ACC112 (cell line): ENCODE data around the gene RPRD2.

ENCODE experiments used
- H2AFZ ChIP-seq: fragments of 200-600 bp; sonication (generic); one replicate; pipeline ENCODE4 v1.6.0; 2017; ENCODE audit warnings: antibody characterized with exemption, low read length; ENCODE audit not compliant: unreplicated experiment
- H3K27ac ChIP-seq: fragments of 200-600 bp; sonication (generic); 2 replicates; pipeline ENCODE4 v1.5.1; 2014; ENCODE audit warnings: low read depth, mild to moderate bottlenecking, antibody characterized with exemption, low read length, moderate library complexity
- H3K27me3 ChIP-seq: fragments of 200-600 bp; sonication (generic); 2 replicates; pipeline ENCODE4 v1.6.1; 2014; ENCODE audit warnings: mild to moderate bottlenecking, antibody characterized with exemption, low read length, moderate library complexity, mixed read lengths; ENCODE audit not compliant: insufficient read depth
- H3K36me3 ChIP-seq: fragments of 200-600 bp; sonication (generic); 2 replicates; pipeline ENCODE4 v1.6.1; 2016; ENCODE audit warnings: mild to moderate bottlenecking, antibody characterized with exemption, low read length, moderate library complexity, mixed read lengths; ENCODE audit not compliant: insufficient read depth
- H3K4me1 ChIP-seq: fragments of 200-600 bp; sonication (generic); one replicate; pipeline ENCODE4 v1.6.1; 2016; ENCODE audit warnings: low read length, mixed read lengths; ENCODE audit not compliant: insufficient read depth, unreplicated experiment, control insufficient read depth
- H3K4me3 ChIP-seq: fragments of 200-600 bp; sonication (generic); 2 replicates; pipeline ENCODE4 v1.5.1; 2014; ENCODE audit warnings: mild to moderate bottlenecking, low read depth, low read length
- H3K79me2 ChIP-seq: fragments of 200-600 bp; sonication (generic); one replicate; pipeline ENCODE4 v1.6.0; 2016; ENCODE audit warnings: low read length; ENCODE audit not compliant: control insufficient read depth, unreplicated experiment, insufficient read depth

Gene RPRD2

DNA sequence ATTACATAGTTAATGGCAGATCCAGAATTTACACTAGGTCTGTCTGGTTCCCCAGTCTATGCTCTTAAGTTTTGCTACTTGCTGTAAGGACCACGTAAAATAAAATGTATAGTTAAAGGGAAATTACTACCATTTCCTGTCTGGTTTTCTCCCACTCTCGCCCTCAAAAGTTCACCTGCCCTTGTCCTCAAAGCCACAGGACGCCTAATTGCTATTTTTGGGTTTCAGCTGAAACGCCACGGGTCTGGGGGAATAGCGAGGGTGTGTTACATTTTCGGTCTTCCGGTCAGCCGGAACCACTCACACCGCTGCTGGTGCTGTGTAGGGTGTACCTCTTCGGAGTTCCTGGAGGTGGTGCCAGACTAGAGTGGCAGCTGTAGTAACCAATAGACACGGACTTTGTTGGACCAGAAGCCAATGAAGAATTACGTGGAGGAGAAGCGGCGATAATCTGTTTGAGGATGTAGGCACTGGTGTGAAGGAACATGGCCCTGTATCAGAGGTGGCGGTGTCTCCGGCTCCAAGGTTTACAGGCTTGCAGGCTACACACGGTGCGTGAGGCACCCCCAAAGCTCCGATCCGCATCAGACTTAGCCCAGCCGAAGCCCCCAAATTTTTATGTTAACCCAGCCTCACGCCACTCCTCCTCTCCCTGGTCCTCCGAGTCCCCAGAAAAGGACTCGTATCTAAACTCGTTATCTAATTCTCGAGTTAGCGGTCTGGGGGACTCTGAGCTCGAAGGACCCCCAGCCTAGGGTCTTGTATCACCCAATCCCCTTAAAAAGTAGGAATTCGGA is 123.2 kb downstream of the RPRD2 start, which contains the start of gene TARS2:
TARS2 (plus strand) TSS at position 454 of the 797 bp plus-strand sequence; CDS start at position 486, 32 bp downstream.
- Histone ChIP-seq H3K79me2 (peaks cover 10% of the 10 kb centered on the region), H3K4me3 (peak within 1 kb of the TSS; percentile 93), H3K27me3 (no peaks in the 10 kb centered on the region), H3K27ac (no peak within 1 kb of the TSS), H3K36me3 (no peaks in the 10 kb centered on the region), H3K4me1 (peaks cover 12% of the 10 kb centered on the region), H2AFZ (peak within 1 kb of the TSS; percentile 79)

DNA sequence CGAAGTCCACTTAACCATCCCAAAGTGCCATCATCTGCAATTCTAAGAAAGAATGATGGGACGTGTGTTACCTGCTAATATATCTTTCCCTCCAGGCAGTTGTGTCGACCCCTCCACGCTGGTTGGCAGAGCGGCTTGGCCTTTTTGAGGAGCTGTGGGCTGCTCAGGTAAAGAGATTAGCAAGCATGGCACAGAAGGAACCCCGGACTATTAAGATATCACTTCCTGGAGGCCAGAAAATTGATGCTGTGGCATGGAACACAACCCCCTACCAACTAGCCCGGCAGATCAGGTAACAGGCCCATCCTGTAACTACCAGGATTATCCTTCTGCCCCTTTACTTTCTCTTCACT is 123.8 kb downstream of the RPRD2 start:
- H3K27me3 ChIP-seq: no peaks in the 10 kb centered on the region
- H3K27ac ChIP-seq: no peak overlapping the region
- peaks cover 10% of the 10 kb centered on the region for H3K79me2 ChIP-seq
- H3K4me3 ChIP-seq: peak overlapping the region; percentile 93
- H2AFZ ChIP-seq: peak overlapping the region; percentile 71
- H3K36me3 ChIP-seq: no peaks in the 10 kb centered on the region
- peaks cover 12% of the 10 kb centered on the region for H3K4me1 ChIP-seq

DNA sequence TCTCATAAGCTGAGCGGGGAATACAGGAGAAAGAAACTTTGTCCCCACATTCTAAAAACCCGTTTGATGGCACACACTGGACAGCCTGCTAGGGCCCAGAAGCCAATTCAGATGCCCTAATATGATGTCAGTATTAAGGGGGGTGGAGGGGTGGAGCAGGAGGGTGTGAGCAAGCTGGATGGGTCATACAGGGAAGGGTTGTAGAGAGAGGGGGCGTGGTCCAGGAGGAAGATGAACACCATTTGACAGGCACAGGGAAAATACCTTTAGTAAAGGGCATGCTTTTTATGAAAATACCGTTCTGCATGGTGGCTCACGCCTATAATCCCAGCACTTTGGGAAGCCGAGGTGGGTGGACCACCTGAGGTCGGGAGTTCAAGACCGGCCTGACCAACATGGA is 129.2 kb downstream of the RPRD2 start:
- Histone ChIP-seq H3K36me3 (peaks cover 2% of the 10 kb centered on the region; the same call in 1 of the 2 replicates), H3K27ac (no peak overlapping the region), H3K4me1 (peaks cover 1% of the 10 kb centered on the region), H3K4me3 (no peak overlapping the region), H3K79me2 (peaks cover 2% of the 10 kb centered on the region), H3K27me3 (no peaks in the 10 kb centered on the region), H2AFZ (no peak overlapping the region)

DNA sequence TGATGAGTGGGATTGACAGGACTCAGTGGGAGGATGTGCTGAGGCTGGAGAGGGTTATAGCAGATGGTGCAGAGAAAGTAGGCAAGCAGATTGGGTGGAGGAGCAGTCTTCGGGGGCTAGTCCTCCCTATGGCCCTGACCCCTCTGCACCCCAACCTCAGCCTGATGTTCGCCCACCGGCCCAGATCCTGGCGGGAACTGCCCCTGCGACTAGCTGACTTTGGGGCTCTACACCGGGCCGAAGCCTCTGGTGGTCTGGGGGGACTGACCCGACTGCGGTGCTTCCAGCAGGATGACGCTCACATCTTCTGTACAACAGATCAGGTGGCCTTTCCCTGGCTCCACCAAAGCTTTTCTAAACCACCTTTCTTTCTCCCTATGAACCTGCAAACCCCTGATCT is 134.4 kb downstream of the RPRD2 start:
- Histone ChIP-seq H2AFZ (no peak overlapping the region), H3K36me3 (peaks cover 2% of the 10 kb centered on the region; the same call in 1 of the 2 replicates), H3K4me1 (no peaks in the 10 kb centered on the region), H3K4me3 (no peak overlapping the region), H3K27me3 (no peaks in the 10 kb centered on the region), H3K79me2 (no peaks in the 10 kb centered on the region), H3K27ac (no peak overlapping the region)

DNA sequence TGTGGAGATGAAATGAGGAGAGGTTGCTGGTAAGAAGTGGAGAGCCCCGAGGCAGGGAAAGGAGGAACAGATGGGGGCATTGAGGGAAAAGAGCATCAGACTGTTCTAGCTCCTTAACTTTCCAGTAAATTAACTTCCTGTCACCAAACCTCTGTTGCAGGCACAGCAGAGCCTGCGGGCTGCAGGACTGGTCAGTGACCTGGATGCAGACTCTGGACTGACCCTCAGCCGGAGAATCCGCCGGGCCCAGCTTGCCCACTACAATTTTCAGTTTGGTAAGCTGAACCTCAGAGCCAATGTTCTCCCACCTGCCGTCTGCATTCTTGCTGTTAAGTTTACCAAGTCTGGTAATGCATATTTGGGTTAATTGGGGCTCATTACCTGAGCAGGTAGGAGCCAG is 141.5 kb downstream of the RPRD2 start:
- no peak overlapping the region for H3K27ac ChIP-seq
- H3K36me3 ChIP-seq: no peaks in the 10 kb centered on the region
- no peak overlapping the region for H2AFZ ChIP-seq
- no peaks in the 10 kb centered on the region for H3K27me3 ChIP-seq
- H3K79me2 ChIP-seq: peaks cover 7% of the 10 kb centered on the region
- H3K4me1 ChIP-seq: peaks cover 17% of the 10 kb centered on the region
- no peak overlapping the region for H3K4me3 ChIP-seq

DNA sequence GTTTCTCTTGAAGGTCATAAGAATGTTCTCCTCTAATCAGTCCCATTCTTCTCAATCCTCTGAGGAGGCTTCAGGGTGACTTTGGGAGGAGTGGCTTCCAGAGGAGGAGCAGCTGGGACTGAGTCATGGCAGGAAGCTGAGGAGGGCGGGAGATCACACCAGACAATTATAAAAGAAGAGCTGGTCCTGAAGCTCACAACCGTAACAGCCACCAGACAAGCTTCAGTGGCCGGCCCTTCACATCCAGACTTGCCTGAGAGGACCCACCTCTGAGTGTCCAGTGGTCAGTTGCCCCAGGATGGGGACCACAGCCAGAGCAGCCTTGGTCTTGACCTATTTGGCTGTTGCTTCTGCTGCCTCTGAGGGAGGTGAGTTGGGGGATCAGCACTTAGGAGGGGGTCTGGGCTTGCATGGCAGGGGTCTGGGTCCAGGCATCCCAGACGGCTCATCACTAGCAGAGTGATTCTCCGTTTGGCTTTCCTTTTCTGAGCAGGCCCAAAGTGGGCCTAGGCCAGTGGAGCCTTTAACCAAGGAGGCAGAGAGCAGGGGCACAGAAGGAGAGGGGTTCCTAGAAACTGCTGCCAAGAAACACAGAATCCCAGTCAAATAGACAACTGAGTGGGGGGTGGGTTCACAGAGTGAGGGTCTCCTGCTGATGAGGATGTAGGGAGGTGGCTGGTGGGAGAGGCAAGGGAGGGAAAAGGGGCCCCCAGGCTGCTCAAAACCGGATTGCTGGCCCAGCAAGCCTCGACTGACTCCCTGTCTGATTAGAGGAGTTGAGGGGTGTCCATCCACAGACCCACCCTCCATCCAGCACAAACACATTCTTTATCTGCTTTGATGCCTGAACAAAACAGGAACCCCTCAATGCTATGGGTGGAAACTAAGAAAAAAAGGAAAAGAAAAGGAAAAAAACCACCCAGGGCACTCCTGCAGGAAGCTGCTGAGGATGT is 144.2 kb downstream of the RPRD2 start, which contains the start of gene ECM1:
ECM1 (plus strand) TSS at position 198 of the 953 bp plus-strand sequence; CDS start at position 299, 101 bp downstream.
- peak within 1 kb of the TSS; percentile 76 for H3K4me3 ChIP-seq
- peak within 1 kb of the TSS; percentile 56 for H3K27ac ChIP-seq
- H3K4me1 ChIP-seq: peaks cover 21% of the 10 kb centered on the region
- peaks cover 7% of the 10 kb centered on the region for H3K79me2 ChIP-seq
- no peaks in the 10 kb centered on the region for H3K36me3 ChIP-seq
- H3K27me3 ChIP-seq: no peaks in the 10 kb centered on the region
- H2AFZ ChIP-seq: no peak within 1 kb of the TSS

DNA sequence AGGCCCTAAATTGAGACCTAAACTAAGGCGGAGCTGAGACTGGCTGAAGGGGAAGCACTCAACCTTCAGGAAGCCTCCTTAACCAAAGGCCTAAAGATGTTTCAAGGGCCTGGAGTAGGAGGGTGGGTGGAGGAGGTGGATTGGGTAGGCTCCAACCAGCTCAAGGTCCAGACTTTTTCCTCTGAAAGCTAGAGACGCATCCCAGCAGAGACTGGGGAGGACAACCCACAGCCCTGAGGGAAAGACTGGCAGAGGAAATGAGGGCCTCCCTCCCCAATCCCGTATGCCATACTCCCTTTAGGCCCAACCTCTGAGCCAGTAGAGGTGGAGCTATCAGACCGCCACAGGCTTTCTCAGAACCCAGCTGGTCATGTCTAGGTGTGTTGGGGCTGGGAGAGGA is 145.0 kb downstream of the RPRD2 start:
- H3K36me3 ChIP-seq: no peaks in the 10 kb centered on the region; the same call in 1 of the 2 replicates
- peaks cover 26% of the 10 kb centered on the region for H3K4me1 ChIP-seq
- H3K4me3 ChIP-seq: peak overlapping the region; percentile 76
- no peak overlapping the region for H2AFZ ChIP-seq
- H3K79me2 ChIP-seq: peaks cover 7% of the 10 kb centered on the region
- no peak overlapping the region for H3K27ac ChIP-seq
- no peaks in the 10 kb centered on the region for H3K27me3 ChIP-seq

DNA sequence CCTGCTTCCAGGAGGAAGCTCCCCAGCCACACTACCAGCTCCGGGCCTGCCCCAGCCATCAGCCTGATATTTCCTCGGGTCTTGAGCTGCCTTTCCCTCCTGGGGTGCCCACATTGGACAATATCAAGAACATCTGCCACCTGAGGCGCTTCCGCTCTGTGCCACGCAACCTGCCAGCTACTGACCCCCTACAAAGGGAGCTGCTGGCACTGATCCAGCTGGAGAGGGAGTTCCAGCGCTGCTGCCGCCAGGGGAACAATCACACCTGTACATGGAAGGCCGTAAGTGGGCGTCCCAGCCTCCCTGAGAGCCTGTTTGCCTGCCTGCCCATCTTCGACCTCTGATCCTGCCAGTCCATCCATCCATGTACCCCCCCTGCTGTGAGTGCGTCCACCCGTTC is 147.6 kb downstream of the RPRD2 start:
- H3K27ac ChIP-seq: no peak overlapping the region
- H3K36me3 ChIP-seq: no peaks in the 10 kb centered on the region; the same call in 1 of the 2 replicates
- H3K79me2 ChIP-seq: peaks cover 7% of the 10 kb centered on the region
- H3K4me1 ChIP-seq: peaks cover 29% of the 10 kb centered on the region
- no peaks in the 10 kb centered on the region for H3K27me3 ChIP-seq
- H3K4me3 ChIP-seq: no peak overlapping the region
- no peak overlapping the region for H2AFZ ChIP-seq

DNA sequence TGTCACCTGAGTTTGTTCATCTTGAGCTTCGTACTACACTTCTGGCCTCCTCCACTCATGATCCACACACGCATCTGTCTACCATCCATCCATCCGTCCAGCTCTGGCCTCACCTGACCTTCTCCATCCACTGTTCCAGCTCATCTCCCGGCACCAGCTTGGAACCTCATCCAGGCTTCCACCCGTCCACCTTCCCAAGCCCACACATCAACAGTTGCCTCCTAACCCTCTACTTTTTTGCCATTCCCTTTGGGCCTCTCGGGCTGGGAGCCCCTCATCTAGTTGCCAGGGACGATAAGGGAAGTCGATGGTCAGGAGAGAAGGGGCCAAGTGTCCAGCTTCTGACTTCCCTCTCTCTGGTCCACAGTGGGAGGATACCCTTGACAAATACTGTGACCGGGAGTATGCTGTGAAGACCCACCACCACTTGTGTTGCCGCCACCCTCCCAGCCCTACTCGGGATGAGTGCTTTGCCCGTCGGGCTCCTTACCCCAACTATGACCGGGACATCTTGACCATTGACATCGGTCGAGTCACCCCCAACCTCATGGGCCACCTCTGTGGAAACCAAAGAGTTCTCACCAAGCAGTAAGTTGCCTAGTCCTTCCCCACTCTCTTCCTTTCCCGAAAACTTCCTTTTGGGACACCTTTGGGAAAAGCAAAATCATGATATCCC is 148.2 kb downstream of the RPRD2 start:
- H3K27ac ChIP-seq: no peak overlapping the region
- peaks cover 31% of the 10 kb centered on the region for H3K4me1 ChIP-seq
- no peak overlapping the region for H3K4me3 ChIP-seq
- H3K36me3 ChIP-seq: no peaks in the 10 kb centered on the region; the same call in 1 of the 2 replicates
- H3K27me3 ChIP-seq: no peaks in the 10 kb centered on the region
- H3K79me2 ChIP-seq: peaks cover 7% of the 10 kb centered on the region
- no peak overlapping the region for H2AFZ ChIP-seq

DNA sequence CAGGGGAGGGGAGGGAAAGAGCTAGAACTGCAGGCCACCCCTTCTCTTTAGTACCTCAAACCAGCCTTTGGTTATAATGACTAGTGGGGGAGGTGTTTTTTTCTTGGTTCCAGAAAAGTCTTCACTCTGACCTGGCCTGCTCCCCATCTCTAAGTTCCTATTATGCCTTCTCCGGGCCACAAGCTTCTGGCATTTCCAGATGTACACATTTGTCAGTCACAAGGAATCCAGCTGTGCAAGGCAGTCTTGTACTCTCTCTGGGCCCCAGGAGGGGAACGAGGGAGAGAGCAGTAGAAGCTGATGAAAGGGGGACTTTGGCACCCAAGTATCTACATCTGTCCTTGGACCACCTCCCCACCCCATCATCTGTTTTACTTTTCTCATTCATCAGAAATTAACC is 148.9 kb downstream of the RPRD2 start:
- Histone ChIP-seq H3K4me3 (no peak overlapping the region), H3K36me3 (no peaks in the 10 kb centered on the region; the same call in 1 of the 2 replicates), H3K79me2 (peaks cover 7% of the 10 kb centered on the region), H3K27ac (no peak overlapping the region), H3K4me1 (peaks cover 27% of the 10 kb centered on the region), H2AFZ (no peak overlapping the region), H3K27me3 (no peaks in the 10 kb centered on the region)
